ENCODE measurements around the gene TP63. TPM values are rescaled to one million over a fixed set of nuclear protein-coding genes. Genes with fewer than 3 reads are reported as not detected.

TP63 gene
- total RNA-seq, 1 experiment from 2014 or later = 41.9 TPM

DNA sequence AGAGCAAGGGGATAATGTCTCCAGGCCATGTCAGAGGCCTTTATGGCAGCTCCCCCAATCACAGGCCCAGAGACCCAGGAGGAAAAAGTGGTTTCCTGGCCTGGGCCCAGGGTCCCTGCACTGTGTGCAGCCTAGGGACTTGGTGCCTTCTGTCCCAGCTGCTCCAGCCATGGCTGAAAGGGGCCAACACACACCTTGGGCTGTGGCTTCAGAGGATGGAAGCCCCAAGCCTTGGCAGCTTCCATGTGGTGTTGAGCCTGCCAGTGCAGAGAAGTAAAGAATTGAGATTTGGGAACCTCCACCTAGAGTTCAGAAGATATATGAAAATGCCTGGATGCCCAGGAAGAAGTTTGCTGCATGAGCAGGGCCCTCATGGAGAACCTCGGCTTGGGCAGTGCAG is 18.1 kb upstream of the TP63 start:
- no peaks in the 10 kb centered on the region for H3K36me3 Mint-ChIP-seq (ENCODE audit: insufficient read depth, unreplicated experiment)
- BruUV-seq (replicated peaks) = no TSS peak
- ChIA-PET POLR2A (no interaction called here), CTCF (no interaction called here)
- H3K4me3 Mint-ChIP-seq (ENCODE audit: unreplicated experiment) = no peak overlapping the region
- no peaks in the 10 kb centered on the region for H3K4me1 Mint-ChIP-seq (ENCODE audit: insufficient read depth, unreplicated experiment)
- no peak for DNase-seq (ENCODE audit: unreplicated experiment)
- TF ChIP-seq, protein P1, sequence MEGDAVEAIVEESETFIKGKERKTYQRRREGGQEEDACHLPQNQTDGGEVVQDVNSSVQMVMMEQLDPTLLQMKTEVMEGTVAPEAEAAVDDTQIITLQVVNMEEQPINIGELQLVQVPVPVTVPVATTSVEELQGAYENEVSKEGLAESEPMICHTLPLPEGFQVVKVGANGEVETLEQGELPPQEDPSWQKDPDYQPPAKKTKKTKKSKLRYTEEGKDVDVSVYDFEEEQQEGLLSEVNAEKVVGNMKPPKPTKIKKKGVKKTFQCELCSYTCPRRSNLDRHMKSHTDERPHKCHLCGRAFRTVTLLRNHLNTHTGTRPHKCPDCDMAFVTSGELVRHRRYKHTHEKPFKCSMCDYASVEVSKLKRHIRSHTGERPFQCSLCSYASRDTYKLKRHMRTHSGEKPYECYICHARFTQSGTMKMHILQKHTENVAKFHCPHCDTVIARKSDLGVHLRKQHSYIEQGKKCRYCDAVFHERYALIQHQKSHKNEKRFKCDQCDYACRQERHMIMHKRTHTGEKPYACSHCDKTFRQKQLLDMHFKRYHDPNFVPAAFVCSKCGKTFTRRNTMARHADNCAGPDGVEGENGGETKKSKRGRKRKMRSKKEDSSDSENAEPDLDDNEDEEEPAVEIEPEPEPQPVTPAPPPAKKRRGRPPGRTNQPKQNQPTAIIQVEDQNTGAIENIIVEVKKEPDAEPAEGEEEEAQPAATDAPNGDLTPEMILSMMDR (IDR thresholded peaks at IDR 0.05; ENCODE audit: unreplicated experiment) = no peak
- peaks cover 27% of the 10 kb centered on the region for H3K9me3 Mint-ChIP-seq (ENCODE audit: unreplicated experiment)
- no peaks in the 10 kb centered on the region for H3K27me3 Mint-ChIP-seq (ENCODE audit: insufficient read depth, unreplicated experiment)
- intact Hi-C loops (cut with micrococcal nuclease) = no loop called here
- H3K27ac Mint-ChIP-seq (ENCODE audit: low read depth, unreplicated experiment) = no peak overlapping the region

DNA sequence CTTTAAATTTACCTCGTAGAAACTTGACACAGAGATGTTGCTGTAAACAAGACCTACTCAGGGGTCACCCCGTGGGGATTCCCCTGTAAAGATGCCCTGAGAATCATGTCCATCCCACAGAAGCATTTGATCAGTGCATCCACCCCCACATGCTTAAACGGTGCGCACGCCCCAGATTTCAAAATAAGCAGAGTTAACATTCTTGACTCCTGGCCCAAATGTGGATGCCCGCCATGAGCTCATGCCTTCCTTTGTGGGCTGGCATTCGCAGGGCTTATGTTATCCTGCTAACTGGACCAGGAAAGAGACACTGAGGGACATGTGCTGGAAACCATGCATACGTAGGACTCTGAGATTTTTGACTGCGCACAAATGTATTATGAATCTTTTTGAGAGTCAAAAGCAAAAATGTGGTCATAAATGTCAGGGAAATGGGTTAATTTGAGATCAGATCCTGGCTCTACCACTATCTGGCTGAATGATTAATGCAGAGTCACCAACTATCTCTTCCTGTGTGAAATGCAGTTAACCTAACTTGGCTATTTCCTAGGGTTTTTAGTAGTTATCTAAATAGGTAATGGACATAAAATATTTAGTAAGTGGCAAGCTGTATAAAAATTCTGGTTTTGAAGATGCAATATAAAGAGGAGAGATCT is 9.1 kb upstream of the TP63 start:
- no TSS peak for BruUV-seq (replicated peaks)
- Mint-ChIP-seq H3K27me3 (ENCODE audit: insufficient read depth, unreplicated experiment) (no peaks in the 10 kb centered on the region), H3K27ac (ENCODE audit: low read depth, unreplicated experiment) (peak overlapping the region; percentile 57), H3K4me3 (ENCODE audit: unreplicated experiment) (no peak overlapping the region), H3K36me3 (ENCODE audit: insufficient read depth, unreplicated experiment) (no peaks in the 10 kb centered on the region), H3K4me1 (ENCODE audit: insufficient read depth, unreplicated experiment) (peaks cover 7% of the 10 kb centered on the region), H3K9me3 (ENCODE audit: unreplicated experiment) (no peaks in the 10 kb centered on the region)
- ChIA-PET POLR2A (interaction anchor here (1.2 to 1.5 kb wide), 2 partner anchors 10 to 354 kb away, joined by 3 to 6 read pairs; no protein-coding TSS in a partner anchor), CTCF (interaction anchor here (0.6 kb wide), 2 partner anchors 23 to 173 kb away, joined by 3 to 6 read pairs; no protein-coding TSS in a partner anchor)
- DNase-seq (ENCODE audit: unreplicated experiment) = peak; percentile 80
- intact Hi-C loops (cut with micrococcal nuclease) = no loop called here
- TF ChIP-seq, protein P1 (IDR thresholded peaks at IDR 0.05; ENCODE audit: unreplicated experiment) = no peak

DNA sequence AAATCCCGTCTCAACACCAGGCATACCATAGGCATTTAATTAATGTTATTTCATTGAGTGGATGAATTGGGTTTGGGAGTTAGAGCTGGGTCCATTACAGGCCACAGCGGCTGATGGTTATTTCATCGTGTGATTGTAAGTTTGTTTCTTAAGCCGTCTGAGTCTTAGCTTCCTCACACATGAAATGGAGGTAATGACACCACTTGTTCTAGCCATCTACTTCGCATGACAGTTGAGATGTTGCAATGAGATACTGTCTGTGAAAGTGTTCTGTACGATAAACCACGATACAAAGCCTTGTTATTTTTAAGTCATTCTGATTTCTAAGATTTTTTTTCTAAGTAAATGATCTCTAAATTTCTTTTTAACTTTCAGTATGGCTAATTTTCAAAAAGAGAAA is 8.6 kb upstream of the TP63 start:
- BruUV-seq (replicated peaks) = no TSS peak
- ChIA-PET CTCF (interaction anchor here (0.6 kb wide), 1 partner anchor 23 kb away, joined by 3 read pairs; no protein-coding TSS in a partner anchor), POLR2A (interaction anchor here (0.7 to 1.5 kb wide), 3 partner anchors 10 to 461 kb away, joined by 3 to 6 read pairs (median 3); no protein-coding TSS in a partner anchor)
- no peak overlapping the region for H3K4me3 Mint-ChIP-seq (ENCODE audit: unreplicated experiment)
- H3K27me3 Mint-ChIP-seq (ENCODE audit: insufficient read depth, unreplicated experiment) = no peaks in the 10 kb centered on the region
- no peaks in the 10 kb centered on the region for H3K9me3 Mint-ChIP-seq (ENCODE audit: unreplicated experiment)
- H3K27ac Mint-ChIP-seq (ENCODE audit: low read depth, unreplicated experiment) = no peak overlapping the region
- TF ChIP-seq, protein P1 (IDR thresholded peaks at IDR 0.05; ENCODE audit: unreplicated experiment) = no peak
- no peaks in the 10 kb centered on the region for H3K36me3 Mint-ChIP-seq (ENCODE audit: insufficient read depth, unreplicated experiment)
- intact Hi-C loops (cut with micrococcal nuclease) = no loop called here
- peaks cover 7% of the 10 kb centered on the region for H3K4me1 Mint-ChIP-seq (ENCODE audit: insufficient read depth, unreplicated experiment)
- peak; percentile 25 for DNase-seq (ENCODE audit: unreplicated experiment)

DNA sequence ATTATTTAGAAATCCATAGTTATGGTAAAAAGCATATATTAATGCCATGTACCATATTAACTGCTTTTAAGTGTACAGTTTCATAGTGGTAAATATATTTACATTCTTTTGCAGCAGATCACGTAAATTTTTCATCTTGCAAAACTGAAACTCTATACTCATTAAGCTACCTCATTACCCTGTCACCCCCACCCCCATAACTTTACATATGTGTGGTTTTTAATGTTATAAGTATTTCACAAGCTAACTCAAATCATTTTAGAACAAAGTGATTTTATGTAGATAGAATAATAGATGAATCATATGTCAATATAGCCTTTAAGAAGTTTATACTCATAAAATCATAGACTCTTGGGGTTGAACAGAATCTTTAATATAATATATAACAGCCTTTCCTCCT is 7.1 kb upstream of the TP63 start:
- no peak for DNase-seq (ENCODE audit: unreplicated experiment)
- CTCF ChIA-PET = no interaction called here
- Mint-ChIP-seq H3K27me3 (ENCODE audit: insufficient read depth, unreplicated experiment) (no peaks in the 10 kb centered on the region), H3K36me3 (ENCODE audit: insufficient read depth, unreplicated experiment) (peaks cover 6% of the 10 kb centered on the region), H3K27ac (ENCODE audit: low read depth, unreplicated experiment) (no peak overlapping the region), H3K4me1 (ENCODE audit: insufficient read depth, unreplicated experiment) (peaks cover 12% of the 10 kb centered on the region), H3K4me3 (ENCODE audit: unreplicated experiment) (no peak overlapping the region), H3K9me3 (ENCODE audit: unreplicated experiment) (no peaks in the 10 kb centered on the region)
- TF ChIP-seq, protein P1 (IDR thresholded peaks at IDR 0.05; ENCODE audit: unreplicated experiment) = no peak
- BruUV-seq (replicated peaks) = no TSS peak
- POLR2A ChIA-PET = interaction anchor here (1.1 kb wide), 1 partner anchor 35 kb away, joined by 3 read pairs; no protein-coding TSS in a partner anchor
- intact Hi-C loops (cut with micrococcal nuclease) = no loop called here
